GM18498 (cell line): ENCODE data around the gene NLRP10.
"Not testable (repeated sequence)": the region's sequence is repeated elsewhere in the genome, so short reads cannot be mapped to it uniquely, and the experiment has no call there.

Experiments used
- ATAC-seq: cut with Tn5 transposase; IDR thresholded peaks from one replicate; pipeline ENCODE4 v1.9.1; 2021; ENCODE audit warnings: mild to moderate bottlenecking, moderate library complexity; ENCODE audit not compliant: unreplicated experiment

NLRP10 gene, protein sequence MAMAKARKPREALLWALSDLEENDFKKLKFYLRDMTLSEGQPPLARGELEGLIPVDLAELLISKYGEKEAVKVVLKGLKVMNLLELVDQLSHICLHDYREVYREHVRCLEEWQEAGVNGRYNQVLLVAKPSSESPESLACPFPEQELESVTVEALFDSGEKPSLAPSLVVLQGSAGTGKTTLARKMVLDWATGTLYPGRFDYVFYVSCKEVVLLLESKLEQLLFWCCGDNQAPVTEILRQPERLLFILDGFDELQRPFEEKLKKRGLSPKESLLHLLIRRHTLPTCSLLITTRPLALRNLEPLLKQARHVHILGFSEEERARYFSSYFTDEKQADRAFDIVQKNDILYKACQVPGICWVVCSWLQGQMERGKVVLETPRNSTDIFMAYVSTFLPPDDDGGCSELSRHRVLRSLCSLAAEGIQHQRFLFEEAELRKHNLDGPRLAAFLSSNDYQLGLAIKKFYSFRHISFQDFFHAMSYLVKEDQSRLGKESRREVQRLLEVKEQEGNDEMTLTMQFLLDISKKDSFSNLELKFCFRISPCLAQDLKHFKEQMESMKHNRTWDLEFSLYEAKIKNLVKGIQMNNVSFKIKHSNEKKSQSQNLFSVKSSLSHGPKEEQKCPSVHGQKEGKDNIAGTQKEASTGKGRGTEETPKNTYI

DNA sequence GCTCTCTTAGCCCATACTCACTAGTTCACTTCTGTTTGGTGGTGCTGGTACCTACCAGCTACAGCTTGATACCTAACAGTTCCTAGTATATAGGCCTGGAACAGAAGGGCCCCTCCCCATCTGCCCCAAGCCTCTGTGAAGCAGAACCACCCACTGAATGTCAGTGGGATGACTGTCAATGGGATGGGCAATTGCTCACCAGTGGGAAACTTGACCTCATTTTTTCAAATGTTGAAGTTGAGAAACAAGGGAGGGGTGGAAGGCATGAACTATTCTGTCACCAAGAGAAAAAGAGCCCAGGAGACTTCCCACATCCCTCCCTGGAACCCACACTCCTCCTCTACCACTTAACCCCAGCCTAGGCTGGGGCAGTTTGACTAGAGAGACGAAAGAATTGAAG, at the start of gene NLRP10:
TSS of gene NLRP10 (minus strand) at position 62 of the 400 bp plus-strand sequence. CDS start 1,952 bp downstream, outside the sequence.
- no peak for ATAC-seq

DNA sequence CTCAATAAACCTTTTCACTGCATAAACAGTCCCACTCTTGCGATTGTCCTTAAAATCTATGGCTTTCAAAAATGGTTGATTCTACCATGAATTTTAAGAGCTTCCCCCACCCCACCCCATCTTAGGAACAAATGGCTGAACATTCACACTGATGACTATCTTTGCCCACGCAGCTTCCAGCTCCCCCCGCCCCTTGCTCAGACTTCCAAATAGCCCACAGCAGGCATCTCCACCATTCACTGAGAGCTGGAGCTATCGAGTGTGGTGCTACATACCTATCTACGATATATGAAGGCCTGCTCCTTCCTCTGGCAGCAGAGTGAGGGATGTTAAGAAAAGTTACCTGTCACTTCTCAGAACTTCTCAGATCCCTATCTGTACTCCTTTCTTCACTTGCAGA, 48.6 kb upstream of the NLRP10 start:
- no peak for ATAC-seq

DNA sequence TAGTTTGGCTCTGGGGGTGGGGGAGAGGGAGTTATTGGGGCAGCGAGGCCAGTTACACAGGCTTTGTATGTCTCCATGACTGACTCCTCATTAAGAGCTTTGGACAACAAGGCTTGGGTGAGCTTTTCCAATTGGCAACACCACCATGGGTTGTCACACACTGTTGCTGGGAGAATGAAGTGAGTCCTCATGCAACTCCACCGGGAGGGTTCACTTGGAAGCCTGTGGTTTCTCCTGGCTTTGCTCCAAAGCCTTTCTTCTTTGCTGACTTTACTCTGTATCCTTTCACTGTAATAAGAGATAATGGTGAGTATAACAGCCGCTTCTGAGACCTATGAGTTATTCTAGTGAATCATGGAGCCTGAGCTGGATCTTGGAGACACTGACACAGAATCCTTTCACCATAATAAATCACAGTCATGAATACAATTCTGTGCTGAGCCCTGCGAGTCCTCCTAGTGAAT, 46.8 kb upstream of the NLRP10 start:
- no peak for ATAC-seq

DNA sequence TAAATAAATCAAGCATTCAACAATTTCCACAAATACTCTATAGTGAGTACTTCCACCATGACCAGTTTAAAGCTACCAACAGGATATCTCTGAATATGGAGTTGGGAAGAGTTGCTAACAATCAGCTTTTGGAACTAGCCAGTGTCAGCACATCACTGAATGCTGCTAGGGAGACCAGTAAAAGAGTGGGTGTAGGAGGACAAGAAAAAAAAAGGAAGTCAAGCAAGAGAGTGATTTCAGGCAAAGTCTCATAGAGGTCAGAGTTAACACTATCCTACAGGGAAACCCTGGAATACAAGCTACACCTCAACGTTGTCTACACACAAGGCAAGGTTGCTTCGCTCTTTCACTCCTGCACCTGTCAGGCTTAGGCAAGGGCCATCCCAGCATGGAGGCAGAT, 46.1 kb upstream of the NLRP10 start:
- no peak for ATAC-seq

DNA sequence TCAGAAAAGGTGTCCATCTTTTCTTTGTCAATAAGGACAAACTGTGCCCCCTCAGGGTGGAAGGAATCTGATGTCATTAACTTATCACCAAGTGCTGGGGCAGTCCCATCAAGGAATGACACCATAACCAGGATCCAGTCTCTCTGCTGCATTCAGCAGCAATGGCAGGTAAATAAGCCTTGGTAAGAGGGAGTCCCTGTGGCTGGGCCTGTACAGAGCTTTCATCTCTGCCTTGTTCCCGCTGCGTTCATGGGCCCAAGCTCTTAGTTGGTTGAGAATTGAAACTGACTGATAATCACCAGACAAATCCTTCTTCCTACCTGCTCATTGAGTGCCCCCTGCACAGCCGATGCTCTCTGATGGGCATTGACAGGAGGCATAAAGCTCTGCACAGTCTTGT, 44.6 kb upstream of the NLRP10 start:
- no peak for ATAC-seq

DNA sequence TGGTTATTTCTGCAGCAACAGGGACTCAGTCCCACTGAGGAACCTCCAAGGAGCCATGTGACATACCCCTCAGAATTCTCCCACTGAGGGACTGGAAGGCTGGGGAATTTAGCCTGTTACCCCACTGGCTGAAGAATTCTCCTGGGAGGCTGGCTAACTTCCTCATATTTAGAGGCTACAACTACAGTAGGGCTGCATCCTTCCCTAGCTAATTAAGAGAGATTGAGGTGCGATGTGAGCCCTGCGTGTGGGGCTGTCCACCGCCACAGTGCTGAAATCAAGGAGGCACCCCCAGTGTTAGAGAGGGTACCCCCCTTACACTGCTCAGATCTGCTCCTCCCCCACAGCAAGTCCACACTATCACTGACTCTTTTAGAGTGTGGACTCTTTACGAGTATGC, 43.0 kb upstream of the NLRP10 start:
- no peak for ATAC-seq

DNA sequence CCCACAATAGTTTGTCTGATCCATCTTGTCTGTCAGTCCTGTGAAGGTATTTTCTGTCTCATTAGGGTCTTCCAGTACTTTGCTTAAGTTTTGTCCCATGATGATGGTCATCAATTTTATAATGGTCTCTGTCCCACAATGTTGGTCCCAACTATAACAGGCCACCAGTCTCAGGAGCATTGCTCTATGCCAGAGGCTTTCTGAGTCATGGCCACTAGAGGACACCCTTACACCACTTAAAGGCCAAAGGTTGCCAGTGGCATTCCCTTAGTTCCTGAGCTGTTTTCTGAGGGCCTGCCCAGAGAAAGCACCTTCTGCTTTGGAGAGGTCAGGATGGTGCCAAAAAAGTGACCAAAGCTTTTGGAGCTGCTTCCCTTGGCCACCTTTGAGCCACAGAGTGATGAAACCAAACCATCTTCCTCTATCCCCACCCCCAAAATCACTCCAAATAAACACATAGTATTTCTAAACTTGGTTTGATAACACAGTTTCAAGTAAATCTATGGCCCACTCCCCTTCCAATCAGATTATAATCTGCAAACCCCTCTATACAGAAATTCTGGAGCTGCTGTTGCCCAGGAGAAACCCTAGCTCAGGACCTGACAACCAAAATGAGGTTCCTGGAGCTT, 41.2 kb upstream of the NLRP10 start:
- ATAC-seq: peak; percentile 77

DNA sequence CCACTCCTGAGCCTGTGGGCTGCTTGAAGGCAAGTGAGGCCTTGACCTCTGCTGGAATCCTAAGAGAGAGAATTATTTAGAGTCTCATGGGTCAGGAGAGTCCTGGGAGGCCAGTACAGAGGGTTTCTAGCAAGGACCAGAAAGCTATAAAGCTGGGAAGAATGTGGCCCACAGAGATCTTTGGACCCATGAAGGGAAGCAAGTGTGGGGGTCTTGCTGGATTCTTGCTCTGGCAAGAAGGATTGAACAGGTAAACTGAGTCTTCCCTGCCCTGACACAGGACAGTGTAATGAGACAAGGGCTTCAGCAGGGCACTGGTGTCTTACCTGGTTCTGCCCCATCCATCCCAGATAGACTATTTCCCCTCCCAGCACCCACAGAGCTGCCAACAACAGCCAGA, 40.3 kb upstream of the NLRP10 start:
- no peak for ATAC-seq

DNA sequence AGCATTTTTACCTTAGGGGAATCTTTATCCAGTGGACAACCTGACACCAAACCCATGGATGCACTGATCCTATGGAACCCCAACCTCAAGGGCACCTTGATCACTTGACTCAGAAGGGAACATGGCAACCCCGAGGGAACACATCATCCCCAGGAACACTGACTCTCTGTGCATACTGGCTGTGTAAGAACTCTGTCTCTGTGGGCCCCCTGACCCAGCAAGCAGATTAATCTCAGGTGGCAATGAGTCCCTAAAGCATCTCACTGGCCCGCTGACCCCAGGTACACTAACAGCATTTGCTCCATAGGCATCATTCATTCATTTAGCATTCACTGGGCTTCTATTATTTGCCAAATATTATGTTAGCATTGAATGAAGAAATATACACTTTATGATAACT, 38.8 kb upstream of the NLRP10 start:
- ATAC-seq: no peak

DNA sequence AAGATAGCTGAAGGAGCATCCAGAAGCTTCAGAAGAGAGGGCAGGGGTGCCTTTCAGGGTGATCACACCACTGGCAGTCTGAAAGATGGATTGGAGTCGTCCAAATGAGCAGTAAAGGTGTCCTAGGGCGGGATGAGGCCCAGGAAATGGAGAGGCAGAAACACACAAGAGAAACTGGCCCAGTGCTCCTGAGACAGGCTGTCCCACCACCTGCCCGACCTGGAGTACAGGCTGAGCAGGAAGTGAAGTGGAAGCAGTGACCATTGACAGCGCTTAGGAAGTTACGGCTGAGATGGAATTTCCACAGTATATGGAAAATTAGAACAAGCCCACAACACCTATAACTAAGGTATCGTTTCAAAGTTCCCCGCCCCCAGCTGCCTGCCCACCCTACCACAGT, 37.9 kb upstream of the NLRP10 start:
- no peak for ATAC-seq

DNA sequence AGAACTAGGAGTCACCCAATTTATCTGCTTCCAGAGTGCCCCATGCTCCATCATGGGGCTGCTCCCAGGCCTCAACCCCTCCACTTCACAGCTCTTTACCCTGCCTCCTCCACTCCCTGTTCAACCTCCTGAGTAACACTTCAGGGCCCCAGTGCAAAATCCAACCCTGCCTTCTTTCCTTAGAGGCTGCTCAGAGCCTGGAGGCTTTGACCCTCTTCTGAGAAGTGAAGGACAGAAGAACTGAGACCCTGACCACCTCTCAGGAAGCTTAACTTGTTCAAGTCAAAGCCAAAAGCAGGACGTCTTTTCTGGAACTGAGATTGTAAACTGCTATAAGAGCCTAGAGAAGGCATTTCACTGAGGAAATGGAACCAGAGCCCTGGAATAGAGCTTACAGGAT, 37.4 kb upstream of the NLRP10 start:
- ATAC-seq: no peak

DNA sequence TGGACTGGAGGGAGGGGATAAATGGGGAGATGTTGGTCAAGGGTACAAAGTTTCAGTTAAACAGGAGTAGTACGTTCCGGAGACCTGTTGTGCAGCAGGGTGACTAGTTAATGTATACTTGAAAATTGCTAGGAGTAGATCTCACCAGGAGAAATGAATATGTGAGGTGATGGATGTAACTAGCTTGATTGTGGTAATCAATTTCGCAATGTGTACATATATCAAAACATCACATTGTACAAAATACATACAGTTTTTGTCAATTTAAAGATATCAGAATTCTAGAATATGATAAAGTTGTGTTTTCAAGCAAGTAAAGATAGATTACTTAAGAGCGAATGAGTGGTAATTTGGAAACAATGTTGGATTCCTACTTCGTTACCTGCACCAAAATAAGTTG, 35.1 kb upstream of the NLRP10 start:
- ATAC-seq: no peak

DNA sequence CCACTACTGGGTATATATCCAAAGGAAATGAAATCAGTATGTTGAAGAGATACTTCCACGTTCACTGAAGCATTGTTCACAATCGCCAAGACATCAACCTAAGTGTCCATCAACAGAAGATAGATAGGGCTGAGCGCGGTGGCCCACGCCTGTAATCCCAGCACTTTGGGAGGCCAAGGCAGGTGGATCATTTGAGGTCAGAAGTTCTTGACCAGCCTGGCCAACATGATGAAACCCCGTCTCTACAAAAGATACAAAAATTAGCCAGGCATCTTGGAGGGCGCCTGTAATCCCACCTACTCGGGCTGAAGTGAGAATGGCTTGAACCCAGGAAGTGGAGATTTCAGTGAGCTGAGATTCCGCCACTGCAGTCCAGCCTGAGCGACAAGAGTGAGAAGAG, 34.5 kb upstream of the NLRP10 start:
- no peak for ATAC-seq

DNA sequence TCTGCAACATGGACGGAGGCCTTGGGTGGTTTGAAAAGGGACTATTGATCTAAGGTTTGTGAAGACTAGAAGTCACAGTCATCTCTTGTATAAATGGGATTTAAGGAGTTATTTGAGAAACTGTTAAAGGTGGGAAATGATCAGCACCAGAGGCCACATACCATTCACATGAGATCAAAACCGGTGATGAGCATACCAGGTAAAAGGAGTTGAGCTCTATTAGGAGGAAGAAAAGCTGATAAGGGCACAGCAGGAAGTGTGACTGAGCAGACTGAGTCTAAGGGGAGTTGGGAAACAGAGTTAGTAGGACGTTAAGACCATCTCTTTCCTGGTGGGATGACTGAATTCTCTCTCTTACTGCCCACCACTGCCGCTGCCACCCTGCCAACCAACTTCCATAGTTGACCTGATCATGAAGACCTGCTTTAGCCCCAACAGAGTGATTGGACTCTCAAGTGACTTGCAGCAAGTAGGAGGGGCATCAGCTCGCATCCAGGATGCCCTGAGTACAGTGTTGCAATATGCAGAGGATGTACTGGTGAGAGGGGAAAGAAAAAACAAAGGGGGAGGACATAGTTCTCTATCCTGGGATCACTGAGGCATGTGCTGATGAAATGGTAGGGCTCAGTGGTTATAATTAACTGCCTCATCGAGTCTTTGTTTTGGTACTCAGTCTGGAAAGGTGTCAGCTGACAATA, 29.5 kb upstream of the NLRP10 start:
- ATAC-seq: no peak

DNA sequence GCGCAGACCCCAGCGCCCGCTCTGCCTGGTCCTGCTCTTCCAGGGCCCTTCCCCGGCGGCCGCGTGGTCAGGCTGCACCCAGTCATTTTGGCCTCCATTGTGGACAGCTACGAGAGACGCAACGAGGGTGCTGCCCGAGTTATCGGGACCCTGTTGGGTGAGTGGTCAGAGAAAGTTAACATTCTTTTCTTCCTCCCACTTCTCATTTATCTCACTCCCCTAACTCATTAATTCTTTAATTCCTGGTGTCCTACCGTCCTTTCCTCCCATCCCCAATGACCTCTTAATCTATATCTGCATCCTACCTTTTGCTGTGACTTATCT, 22.3 kb upstream of the NLRP10 start:
- ATAC-seq: not testable (repeated sequence)

DNA sequence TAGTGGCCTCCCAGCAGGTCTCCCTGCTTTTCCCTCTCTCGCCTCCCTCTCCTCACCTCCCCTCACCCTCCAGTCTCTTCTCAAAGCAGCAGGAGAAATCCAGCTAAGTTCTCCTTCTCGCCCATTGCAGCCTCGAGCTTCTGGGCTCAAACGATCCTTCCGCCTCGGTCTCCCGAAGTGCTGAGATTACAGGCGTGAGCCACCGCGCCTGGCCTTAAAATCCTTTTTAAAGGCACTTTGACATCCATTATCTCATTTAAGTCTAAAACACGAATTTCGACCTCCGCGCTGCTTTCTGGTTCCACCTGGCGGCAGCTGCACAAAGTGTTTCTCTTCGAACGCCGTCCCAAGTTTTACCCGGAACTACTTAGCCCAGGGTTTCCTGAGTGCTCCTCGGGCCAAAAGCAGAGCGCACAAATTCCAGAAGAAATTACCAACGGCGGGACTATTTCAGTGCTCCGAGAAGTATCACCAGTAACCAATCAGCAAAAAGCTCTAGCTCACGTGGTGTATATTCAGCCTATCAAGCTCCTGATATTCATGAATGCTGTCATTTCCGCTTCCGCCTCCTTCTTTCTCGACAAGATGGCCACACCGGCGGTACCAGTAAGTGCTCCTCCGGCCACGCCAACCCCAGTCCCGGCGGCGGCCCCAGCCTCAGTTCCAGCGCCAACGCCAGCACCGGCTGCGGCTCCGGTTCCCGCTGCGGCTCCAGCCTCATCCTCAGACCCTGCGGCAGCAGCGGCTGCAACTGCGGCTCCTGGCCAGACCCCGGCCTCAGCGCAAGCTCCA, 21.7 kb upstream of the NLRP10 start, which contains the start of gene EIF3F:
TSS of gene EIF3F (plus strand) at position 570 of the 792 bp plus-strand sequence. CDS start at position 586, 16 bp downstream.
- peak; percentile 94 for ATAC-seq

DNA sequence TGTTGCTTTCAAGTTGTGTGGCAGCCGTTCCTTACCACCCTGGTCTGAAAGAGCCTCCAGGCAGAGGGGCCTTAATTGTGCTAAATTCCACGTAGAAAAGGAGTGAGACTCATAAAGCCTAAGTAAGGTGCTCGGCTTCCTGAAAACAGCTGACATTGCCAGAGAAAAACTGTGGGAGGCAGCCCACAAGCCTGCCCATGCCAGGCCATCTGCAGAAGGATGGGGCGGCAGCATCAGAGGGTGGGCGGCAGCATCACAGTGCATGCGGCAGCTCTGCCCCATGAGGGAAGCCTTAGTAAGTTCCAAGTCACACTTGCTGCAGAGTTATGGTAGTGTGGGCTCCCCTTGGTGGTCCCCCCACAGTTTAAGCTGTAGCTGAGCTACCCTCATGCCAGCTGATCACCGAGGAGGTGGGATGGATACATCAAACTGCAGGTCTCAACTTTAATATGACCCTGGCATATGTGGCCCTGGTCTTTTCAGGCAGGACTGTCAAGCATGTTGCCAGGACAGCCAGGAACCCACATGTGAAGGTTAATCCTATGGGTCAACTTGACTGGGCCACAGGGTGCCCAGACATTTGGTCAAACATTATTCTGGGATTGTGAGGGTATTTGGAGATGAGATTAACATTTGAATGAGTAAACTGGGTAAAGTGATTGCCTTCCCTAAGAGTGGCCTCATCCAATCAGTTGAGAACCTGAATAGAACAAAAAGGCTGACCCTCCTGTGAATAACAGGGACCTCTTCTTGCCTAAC, 18.8 kb upstream of the NLRP10 start:
- no peak for ATAC-seq

DNA sequence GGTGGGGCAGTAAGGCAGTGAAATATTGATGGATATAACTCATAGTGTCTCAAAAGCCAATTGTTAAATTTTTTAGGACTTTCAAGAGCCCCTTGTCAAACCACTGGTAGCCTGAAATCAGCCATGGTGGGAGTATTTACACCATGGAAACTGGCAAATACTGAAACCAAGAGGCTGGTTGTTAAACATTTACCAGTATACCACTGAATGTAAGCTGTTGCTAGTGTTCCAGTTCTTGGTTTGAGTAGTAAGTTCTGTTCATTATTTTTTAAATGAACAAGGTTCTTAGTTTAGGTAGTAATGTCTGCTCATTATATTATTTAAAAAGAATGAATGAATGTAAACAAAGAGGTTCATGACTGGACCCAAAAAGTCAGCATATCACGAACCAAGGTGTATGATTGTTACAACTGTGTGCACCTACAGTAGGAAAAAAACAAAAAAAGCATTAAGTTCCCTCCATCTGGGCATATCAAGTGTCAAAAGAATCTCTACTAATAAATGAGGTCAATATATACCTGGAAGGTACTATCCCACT, 17.4 kb upstream of the NLRP10 start:
- ATAC-seq: peak; percentile 31

DNA sequence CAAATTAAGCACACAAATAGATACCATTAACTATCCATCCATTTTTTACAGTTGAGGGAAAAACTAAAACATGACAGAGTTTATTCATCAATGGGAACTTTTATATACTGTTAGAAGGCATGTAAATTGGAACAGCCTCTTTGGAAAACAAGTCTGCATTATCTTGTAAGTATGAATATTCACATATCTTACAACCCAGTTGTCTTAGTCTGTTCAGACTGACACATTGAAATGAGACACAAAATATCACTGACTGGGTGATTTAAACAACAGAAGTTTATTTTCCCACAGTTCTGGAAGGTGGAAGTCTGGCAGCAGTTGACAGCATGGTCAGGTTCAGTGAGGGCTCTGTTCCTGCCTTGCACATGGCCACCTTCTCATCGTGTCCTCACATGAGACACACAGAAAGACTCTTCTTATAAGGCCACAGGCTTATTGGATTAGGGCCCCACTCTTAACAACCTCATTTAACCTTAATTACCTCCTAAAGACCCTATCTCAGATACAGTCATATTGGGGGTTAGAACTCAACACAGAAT, 16.4 kb upstream of the NLRP10 start:
- no peak for ATAC-seq
